GM19452 (cell line): ENCODE measurements around the gene HOXC6.

ENCODE experiments used
- ATAC-seq: cut with Tn5 transposase; IDR thresholded peaks from one replicate; pipeline ENCODE4 v1.9.1; 2021; ENCODE audit not compliant: unreplicated experiment

HOXC6 gene

GRCh38 chr12:54025499-54026405 is 2.5 kb upstream of the HOXC6 start:
- ATAC-seq, result no peak

GRCh38 chr12:54026640-54027441 is 1.4 kb upstream of the HOXC6 start:
- no peak for ATAC-seq

DNA sequence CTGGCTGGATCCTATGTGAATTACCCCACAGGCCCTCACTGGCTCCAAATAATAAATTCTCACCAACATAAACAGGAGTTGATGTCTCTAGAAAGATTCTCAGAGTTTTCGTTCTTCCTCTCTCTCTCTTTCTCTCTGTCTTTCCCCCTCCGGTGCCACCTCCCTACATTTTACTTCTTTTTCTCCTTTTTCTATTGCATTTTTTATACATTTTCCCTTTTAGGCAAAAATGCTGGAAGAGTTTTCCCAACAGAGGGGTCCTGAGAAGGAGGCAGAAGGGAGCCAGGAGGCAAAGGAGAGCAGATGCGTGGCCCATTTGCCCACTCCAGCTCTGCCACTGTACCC is 826 bp upstream of the HOXC6 start:
- no peak for ATAC-seq

DNA sequence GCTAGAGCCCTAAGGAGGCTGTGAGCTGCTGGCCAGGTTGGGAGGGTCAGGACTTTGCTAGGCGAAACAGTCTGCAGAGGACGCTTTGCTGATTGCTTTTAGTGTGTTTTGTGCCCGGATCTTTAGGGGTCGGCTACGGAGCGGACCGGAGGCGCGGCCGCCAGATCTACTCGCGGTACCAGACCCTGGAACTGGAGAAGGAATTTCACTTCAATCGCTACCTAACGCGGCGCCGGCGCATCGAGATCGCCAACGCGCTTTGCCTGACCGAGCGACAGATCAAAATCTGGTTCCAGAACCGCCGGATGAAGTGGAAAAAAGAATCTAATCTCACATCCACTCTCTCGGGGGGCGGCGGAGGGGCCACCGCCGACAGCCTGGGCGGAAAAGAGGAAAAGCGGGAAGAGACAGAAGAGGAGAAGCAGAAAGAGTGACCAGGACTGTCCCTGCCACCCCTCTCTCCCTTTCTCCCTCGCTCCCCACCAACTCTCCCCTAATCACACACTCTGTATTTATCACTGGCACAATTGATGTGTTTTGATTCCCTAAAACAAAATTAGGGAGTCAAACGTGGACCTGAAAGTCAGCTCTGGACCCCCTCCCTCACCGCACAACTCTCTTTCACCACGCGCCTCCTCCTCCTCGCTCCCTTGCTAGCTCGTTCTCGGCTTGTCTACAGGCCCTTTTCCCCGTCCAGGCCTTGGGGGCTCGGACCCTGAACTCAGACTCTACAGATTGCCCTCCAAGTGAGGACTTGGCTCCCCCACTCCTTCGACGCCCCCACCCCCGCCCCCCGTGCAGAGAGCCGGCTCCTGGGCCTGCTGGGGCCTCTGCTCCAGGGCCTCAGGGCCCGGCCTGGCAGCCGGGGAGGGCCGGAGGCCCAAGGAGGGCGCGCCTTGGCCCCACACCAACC is 1.5 kb downstream of the HOXC6 start:
- ATAC-seq, result no peak

DNA sequence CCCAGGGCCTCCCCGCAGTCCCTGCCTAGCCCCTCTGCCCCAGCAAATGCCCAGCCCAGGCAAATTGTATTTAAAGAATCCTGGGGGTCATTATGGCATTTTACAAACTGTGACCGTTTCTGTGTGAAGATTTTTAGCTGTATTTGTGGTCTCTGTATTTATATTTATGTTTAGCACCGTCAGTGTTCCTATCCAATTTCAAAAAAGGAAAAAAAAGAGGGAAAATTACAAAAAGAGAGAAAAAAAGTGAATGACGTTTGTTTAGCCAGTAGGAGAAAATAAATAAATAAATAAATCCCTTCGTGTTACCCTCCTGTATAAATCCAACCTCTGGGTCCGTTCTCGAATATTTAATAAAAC is 2.2 kb downstream of the HOXC6 start:
- ATAC-seq, result no peak

GRCh38 chr12:54030889-54031471 is 2.7 kb downstream of the HOXC6 start:
- no peak for ATAC-seq

- no peak for ATAC-seq
These were observed 3.2 kb downstream of the HOXC6 start for GRCh38 chr12:54031480-54031879.

- no peak for ATAC-seq
These were observed 3.9 kb downstream of the HOXC6 start for GRCh38 chr12:54032086-54032619.

DNA sequence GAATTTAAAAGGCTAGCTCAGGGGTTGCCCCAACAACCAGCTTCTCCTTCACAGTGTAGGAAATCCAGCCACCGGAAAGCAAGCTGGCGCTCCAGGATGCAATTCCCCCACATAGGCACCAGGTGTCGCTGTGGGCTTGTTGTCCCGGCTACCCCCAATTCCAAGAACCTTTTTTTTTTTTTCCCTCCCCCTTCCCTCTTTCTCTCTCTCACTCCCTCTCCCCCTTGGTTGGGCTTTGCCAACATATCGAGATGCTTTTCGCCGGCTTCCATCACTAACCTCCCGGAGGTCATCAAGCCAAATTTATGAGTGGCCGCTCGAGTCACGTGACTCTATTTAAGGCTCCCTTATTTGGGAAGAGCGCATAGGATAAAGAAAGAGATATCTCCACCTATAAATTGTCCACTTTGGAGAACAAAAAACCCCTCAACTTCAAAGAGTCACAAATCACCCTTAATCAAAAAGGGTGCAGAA is 4.4 kb downstream of the HOXC6 start, which contains the start of gene HOXC5:
TSS of gene HOXC5 (plus strand) at position 424 of the 474 bp plus-strand sequence. CDS start 73 bp downstream, outside the sequence.
- no peak for ATAC-seq

DNA sequence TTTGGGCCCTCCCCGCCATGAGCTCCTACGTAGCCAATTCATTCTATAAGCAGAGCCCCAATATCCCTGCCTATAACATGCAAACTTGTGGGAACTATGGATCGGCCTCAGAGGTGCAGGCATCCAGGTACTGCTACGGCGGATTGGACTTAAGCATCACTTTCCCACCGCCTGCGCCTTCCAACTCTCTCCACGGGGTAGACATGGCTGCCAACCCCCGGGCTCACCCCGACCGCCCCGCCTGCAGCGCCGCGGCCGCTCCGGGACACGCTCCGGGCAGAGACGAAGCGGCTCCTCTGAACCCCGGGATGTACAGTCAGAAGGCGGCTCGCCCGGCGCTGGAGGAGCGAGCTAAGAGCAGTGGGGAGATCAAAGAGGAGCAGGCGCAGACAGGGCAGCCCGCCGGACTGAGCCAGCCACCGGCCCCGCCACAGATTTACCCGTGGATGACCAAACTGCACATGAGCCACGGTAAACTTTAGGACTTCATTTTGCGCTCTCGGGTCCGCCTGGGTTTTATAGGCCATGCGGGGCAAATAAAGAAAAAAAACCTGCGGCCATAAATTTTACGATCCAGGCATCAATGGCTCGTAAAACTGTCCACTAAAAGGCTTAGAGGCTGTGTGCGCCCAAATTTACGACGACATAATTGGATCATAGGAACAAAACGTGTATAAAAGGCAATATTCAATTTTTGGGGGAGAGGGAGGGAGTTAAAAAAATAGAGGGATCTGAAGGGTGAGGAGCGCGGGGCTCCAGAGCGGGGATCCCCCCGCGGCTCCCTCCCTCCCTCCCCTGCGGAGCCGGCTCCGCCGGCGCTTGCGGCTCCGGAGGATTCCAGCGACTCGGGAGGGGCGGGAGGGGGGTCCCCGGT is 5.1 kb downstream of the HOXC6 start:
- no peak for ATAC-seq

- no peak for ATAC-seq
These were observed 5.9 kb downstream of the HOXC6 start for GRCh38 chr12:54033980-54034784.

DNA sequence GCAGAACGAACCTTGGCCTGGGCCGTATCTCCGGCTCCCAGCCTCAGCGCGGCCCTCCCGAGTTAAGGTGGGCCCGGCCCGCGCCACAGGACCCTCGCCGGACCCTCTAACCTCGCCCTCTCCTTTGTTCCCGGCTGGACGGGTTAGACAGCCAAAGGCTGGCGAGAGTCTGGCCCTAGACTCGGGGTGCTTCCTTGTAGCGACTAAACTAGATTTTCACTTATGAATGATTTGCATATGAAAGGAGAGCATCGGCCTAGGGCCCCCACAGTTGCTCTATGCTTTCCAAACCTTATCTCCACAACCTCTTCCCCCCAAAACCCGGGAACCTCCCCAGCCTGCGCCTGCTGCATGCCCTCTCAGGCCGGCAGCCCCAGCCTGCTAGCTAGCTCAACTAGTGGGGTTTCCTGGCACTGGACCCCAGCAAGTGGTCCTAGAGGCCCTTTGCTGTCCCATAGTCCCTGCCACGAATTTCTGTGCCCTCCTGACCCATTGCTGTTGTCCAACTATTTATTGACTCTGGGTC is 6.6 kb downstream of the HOXC6 start:
- ATAC-seq, result no peak

- no peak for ATAC-seq
These were observed 7.5 kb downstream of the HOXC6 start for GRCh38 chr12:54035568-54036264.

DNA sequence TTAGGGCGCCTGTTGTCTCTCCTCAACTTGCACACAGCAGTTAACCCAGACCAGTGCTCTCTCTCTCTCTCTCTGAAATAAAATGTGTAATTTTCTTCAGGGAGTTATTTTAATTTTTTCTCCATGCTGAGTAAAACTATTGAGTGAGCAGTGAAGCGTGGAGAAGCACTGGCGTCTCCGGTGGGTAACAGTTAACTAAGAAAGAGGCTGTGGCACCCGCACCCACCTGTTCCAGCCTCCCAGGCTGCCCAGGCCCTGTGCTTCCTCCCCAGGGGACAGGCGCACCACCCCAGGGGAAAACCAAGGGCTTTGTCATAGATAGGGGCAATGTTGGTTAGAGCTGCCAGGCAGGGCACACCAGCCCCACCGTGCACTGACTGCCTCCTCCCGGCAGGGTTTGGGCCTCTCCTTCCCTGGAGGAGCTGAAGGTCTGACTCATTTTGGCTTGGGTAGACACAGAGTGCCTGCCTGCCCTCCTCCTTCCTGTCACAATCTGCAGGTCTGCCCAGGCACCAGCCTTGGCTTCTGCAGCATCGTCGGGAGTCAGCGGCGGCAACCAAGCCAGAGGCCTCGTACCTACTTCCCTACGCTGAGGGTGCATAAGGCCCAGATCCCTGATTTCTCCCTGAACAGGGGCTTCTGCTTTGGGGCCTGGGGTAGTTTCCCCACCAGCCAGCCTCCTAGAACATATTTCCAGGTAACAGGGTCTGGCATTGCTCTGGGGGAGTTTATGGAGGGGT is 8.6 kb downstream of the HOXC6 start:
- ATAC-seq, result no peak

- no peak for ATAC-seq
These were observed 9.4 kb downstream of the HOXC6 start for GRCh38 chr12:54037360-54038283.

GRCh38 chr12:54038284-54038870 is 10.1 kb downstream of the HOXC6 start:
- no peak for ATAC-seq
